GM23338 (cell line): Measurements from ENCODE around the gene OR4X1. TPM values are rescaled to one million over a fixed set of nuclear protein-coding genes. Genes with fewer than 3 reads are reported as not detected.
A peak's percentile ranks its signal among the peaks of the same experiment; 100 is the strongest.

Experiments
- ATAC-seq: fragments of 200-7000 bp; cut with Tn5 transposase; 3 replicates; pipeline ENCODE4 v1.9.1; 2020
- DNase-seq: peaks from one replicate; pipeline ENCODE4 v3.0.0-alpha.2; 2015; ENCODE audit warnings: low spot score
- H2AFZ ChIP-seq: fragments of 200-600 bp; sonication (generic); 2 replicates; pipeline ENCODE4 v1.8.0; 2016; ENCODE audit warnings: antibody characterized with exemption, mild to moderate bottlenecking, moderate library complexity
- H3F3A ChIP-seq: fragments of 200-600 bp; sonication (generic); replicated peaks from 2 replicates; pipeline ENCODE4 v1.8.0; 2017; ENCODE audit warnings: antibody characterized with exemption, mixed run types, low read depth
- H3K27ac ChIP-seq: fragments of 200-600 bp; sonication (generic); 2 replicates; pipeline ENCODE4 v1.6.1; 2016; ENCODE audit warnings: low read depth
- H3K27me3 ChIP-seq: fragments of 200-600 bp; sonication (generic); 2 replicates; pipeline ENCODE4 v1.8.0; 2016; ENCODE audit warnings: mild to moderate bottlenecking, mixed run types, moderate library complexity; ENCODE audit not compliant: insufficient read depth
- H3K36me3 ChIP-seq: fragments of 200-600 bp; sonication (generic); 2 replicates; pipeline ENCODE4 v1.8.0; 2016; ENCODE audit warnings: mild to moderate bottlenecking; ENCODE audit not compliant: insufficient read depth
- H3K4me1 ChIP-seq: fragments of 200-600 bp; sonication (generic); 2 replicates; pipeline ENCODE4 v1.8.0; 2016; ENCODE audit warnings: mild to moderate bottlenecking, moderate library complexity; ENCODE audit not compliant: insufficient read depth
- H3K4me2 ChIP-seq: fragments of 200-600 bp; sonication (generic); 2 replicates; pipeline ENCODE4 v1.7.1; 2017; ENCODE audit warnings: mixed run types
- H3K4me3 ChIP-seq: fragments of 200-600 bp; sonication (generic); 2 replicates; pipeline ENCODE4 v1.6.1; 2016; ENCODE audit warnings: mixed run types
- H3K79me2 ChIP-seq: fragments of 200-600 bp; sonication (generic); replicated peaks from 2 replicates; pipeline ENCODE4 v1.8.0; 2017; ENCODE audit warnings: mild to moderate bottlenecking; ENCODE audit not compliant: insufficient read depth
- H3K9me2 ChIP-seq: fragments of 200-600 bp; sonication (generic); 2 replicates; pipeline ENCODE4 v1.8.0; 2017; ENCODE audit not compliant: insufficient read depth
- H4K20me1 ChIP-seq: fragments of 200-600 bp; sonication (generic); replicated peaks from 2 replicates; pipeline ENCODE4 v1.8.0; 2017; ENCODE audit warnings: mild to moderate bottlenecking; ENCODE audit not compliant: insufficient read depth
- H3K27ac Mint-ChIP-seq: 2 replicates; pipeline ENCODE4 v1.8.0; 2020; ENCODE audit warnings: inconsistent platforms, mild to moderate bottlenecking, moderate library complexity, mixed read lengths
- H3K27me3 Mint-ChIP-seq: 3 replicates; pipeline ENCODE4 v1.8.0; 2022; ENCODE audit warnings: low read depth, mild to moderate bottlenecking, moderate library complexity, mixed read lengths, inconsistent platforms; ENCODE audit not compliant: insufficient read depth, poor library complexity
- H3K36me3 Mint-ChIP-seq: 3 replicates; pipeline ENCODE4 v1.8.0; 2021; ENCODE audit warnings: low read depth, mild to moderate bottlenecking, inconsistent platforms, moderate library complexity, mixed read lengths
- H3K4me1 Mint-ChIP-seq: 3 replicates; pipeline ENCODE4 v1.8.0; 2020; ENCODE audit warnings: mild to moderate bottlenecking, inconsistent platforms, mixed read lengths
- H3K4me3 Mint-ChIP-seq: 3 replicates; pipeline ENCODE4 v1.8.0; 2021; ENCODE audit warnings: moderate library complexity, mild to moderate bottlenecking, inconsistent platforms, mixed read lengths
- H3K9me3 Mint-ChIP-seq: 3 replicates; pipeline ENCODE4 v1.8.0; 2020; ENCODE audit warnings: moderate library complexity, mild to moderate bottlenecking, inconsistent platforms, mixed read lengths
- CREB1 ChIP-seq: fragments of 250-450 bp; sonication (Bioruptor Pico); IDR thresholded peaks from 2 replicates; pipeline ENCODE4 v1.5.0; 2020; ENCODE audit warnings: low read depth, mild to moderate bottlenecking, moderate library complexity
- CTCF ChIP-seq, 2 experiments: fragments of 200-600 bp in 1 of 2; sonication (generic) in 1 of 2; conservative IDR thresholded peaks; 2 replicates each; pipeline versions ENCODE4 v1.5.1 to v1.6.1; 2016 to 2017; ENCODE audit warnings: antibody characterized with exemption in 2 of 2, low read depth in 2 of 2, mild to moderate bottlenecking in 2 of 2, moderate library complexity in 1 of 2
- ETS1 ChIP-seq: IDR thresholded peaks from 2 replicates; pipeline ENCODE4 v1.6.1; 2016; ENCODE audit warnings: antibody characterized with exemption
- EZH2 ChIP-seq: fragments of 200-600 bp; sonication (generic); IDR thresholded peaks from one replicate; pipeline ENCODE4 v1.8.0; 2017; ENCODE audit warnings: antibody characterized with exemption, mild to moderate bottlenecking, low read depth; ENCODE audit not compliant: unreplicated experiment
- EZH2phosphoT487 ChIP-seq: fragments of 200-600 bp; sonication (generic); IDR thresholded peaks from one replicate; pipeline ENCODE4 v1.8.1; 2018; ENCODE audit warnings: antibody characterized with exemption; ENCODE audit not compliant: unreplicated experiment
- JUNB ChIP-seq: IDR thresholded peaks from one replicate; pipeline ENCODE4 v1.6.1; 2016; ENCODE audit warnings: antibody characterized with exemption; ENCODE audit not compliant: unreplicated experiment
- NANOG ChIP-seq: IDR thresholded peaks from 2 replicates; pipeline ENCODE4 v1.6.1; 2016; ENCODE audit warnings: antibody characterized with exemption, borderline replicate concordance
- POLR2AphosphoS5 ChIP-seq: IDR thresholded peaks from 2 replicates; pipeline ENCODE4 v1.6.1; 2016; ENCODE audit warnings: antibody characterized with exemption, low read depth
- REST ChIP-seq: IDR thresholded peaks from one replicate; pipeline ENCODE4 v1.6.1; 2018; ENCODE audit warnings: antibody characterized with exemption; ENCODE audit not compliant: unreplicated experiment
- ZNF114 ChIP-seq: fragments of 250-450 bp; sonication (Bioruptor Pico); IDR thresholded peaks from 2 replicates; pipeline ENCODE4 v1.5.0; 2020; ENCODE audit warnings: mild to moderate bottlenecking, moderate library complexity
- ZNF331 ChIP-seq: fragments of 250-450 bp; sonication (Bioruptor Pico); IDR thresholded peaks from 2 replicates; pipeline ENCODE4 v1.5.0; 2020; ENCODE audit warnings: low read depth, mild to moderate bottlenecking, moderate library complexity
- ZNF462 ChIP-seq: fragments of 250-450 bp; sonication (Bioruptor Pico); IDR thresholded peaks from 2 replicates; pipeline ENCODE4 v1.5.0; 2020; ENCODE audit warnings: mild to moderate bottlenecking, moderate library complexity
- polyA plus RNA-seq: library from polyadenylated mRNA; unstranded; fragments of >200 nt; fragmentation: Nextera tagmentation; extraction: Ambion mirVana; gene quantifications from 2 replicates; pipeline ENCODE4 v1.2.1, GENCODE V29; 2016
- total RNA-seq: library from RNA; depleted of rRNA; stranded (reverse); fragments of >200 nt; shearing (Covaris generic); gene quantifications from 2 replicates; pipeline ENCODE4 v1.2.3, GENCODE V29; 2014

Gene OR4X1
- total and polyA plus RNA-seq, 2 experiments from 2014 or later: not detected

GRCh38 chr11:48270621-48271020, 7.0 kb downstream of the OR4X1 start (continued):
- no peak for TF ChIP-seq ZNF462 (CRISPR knock-in tag)
- TF ChIP-seq ZNF331 (CRISPR knock-in tag): no peak
- TF ChIP-seq CREB1: no peak
- TF ChIP-seq ZNF114 (CRISPR knock-in tag): no peak

- no peak overlapping the region for H3K4me3 ChIP-seq
- no peak overlapping the region for H3K4me2 ChIP-seq
- H4K20me1 ChIP-seq: no peaks in the 10 kb centered on the region
- DNase-seq (peak; percentile 5), ATAC-seq (no peak)
- no peaks in the 10 kb centered on the region; the same call in 1 of the 2 replicates for H3K9me2 ChIP-seq
- H3K9me3 Mint-ChIP-seq: peaks cover 78% of the 10 kb centered on the region
- no peaks in the 10 kb centered on the region for H3K36me3 ChIP-seq
- peaks cover 4% of the 10 kb centered on the region; the same call in 1 of the 2 replicates for H3K4me1 ChIP-seq
- no peaks in the 10 kb centered on the region for H3K36me3 Mint-ChIP-seq
- H3K4me1 Mint-ChIP-seq: no peaks in the 10 kb centered on the region
- H3K4me3 Mint-ChIP-seq: no peak overlapping the region
- H3K27me3 Mint-ChIP-seq: peaks cover 6% of the 10 kb centered on the region
- no peaks in the 10 kb centered on the region for H3F3A ChIP-seq
- no peak overlapping the region for H2AFZ ChIP-seq
- H3K27me3 ChIP-seq: peaks cover 84% of the 10 kb centered on the region
- no peak overlapping the region for H3K27ac Mint-ChIP-seq
- no peaks in the 10 kb centered on the region for H3K79me2 ChIP-seq
- H3K27ac ChIP-seq: no peak overlapping the region
- TF ChIP-seq NANOG (no peak), POLR2AphosphoS5 (no peak), ETS1 (no peak), CTCF (conservative IDR thresholded peaks at IDR 0.05; ENCODE audit: low read depth in 2 of 2) (no peak), REST (no peak), ZNF331 (CRISPR knock-in tag) (no peak), JUNB (no peak), EZH2phosphoT487 (no peak), EZH2 (no peak)
These were observed 8.9 kb downstream of the OR4X1 start for GRCh38 chr11:48272606-48273005.
